HCEC 1CT (cell line): Measurements from ENCODE around the gene HOXD11.

Experiments
- DNase-seq: peaks from one replicate; pipeline ENCODE4 v3.0.0-alpha.2; 2017

Gene HOXD11

GRCh38 chr2:176151442-176152287, 44.6 kb downstream of the HOXD11 start, which contains the start of gene HOXD4:
HOXD4 (plus strand) TSS chr2:176151550; CDS start chr2:176151634, 84 bp downstream.
- DNase-seq = no peak

- no peak for DNase-seq
Measured at GRCh38 chr2:176152350-176153181, 45.5 kb downstream of the HOXD11 start.

DNA sequence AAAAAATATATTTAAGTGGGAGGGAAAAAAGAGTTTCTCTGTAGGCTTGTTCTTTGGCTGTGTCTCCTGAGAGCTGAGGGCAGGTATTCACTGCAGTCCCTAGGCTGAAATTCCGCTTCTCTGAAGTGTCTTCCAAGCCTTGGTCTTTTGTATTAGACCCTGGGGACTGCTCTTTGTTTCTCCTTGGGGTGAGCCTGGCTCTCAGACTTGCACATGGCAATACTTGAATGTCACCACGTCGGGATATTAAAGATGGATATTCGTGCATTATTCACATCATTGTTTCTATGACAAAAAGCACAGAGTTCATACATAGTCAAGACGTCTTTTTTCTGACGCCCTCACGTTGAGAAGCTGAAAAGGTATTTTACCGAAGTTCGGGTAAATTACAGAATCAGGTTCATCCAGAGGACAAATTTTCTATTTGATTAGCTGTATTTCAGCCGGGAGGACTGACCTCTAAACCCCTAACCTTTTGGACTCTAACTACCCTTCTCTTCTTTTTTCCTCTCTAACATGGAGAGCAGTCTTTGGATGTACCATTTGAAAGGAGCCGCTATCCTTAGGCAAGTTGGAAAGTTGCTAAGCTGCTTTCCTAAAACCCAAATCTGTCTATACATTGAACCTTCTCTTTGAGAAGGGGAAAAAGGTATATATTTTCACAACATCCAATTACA, 47.6 kb downstream of the HOXD11 start:
- no peak for DNase-seq

- DNase-seq = no peak
Measured at GRCh38 chr2:176155356-176156044, 48.4 kb downstream of the HOXD11 start.

DNA sequence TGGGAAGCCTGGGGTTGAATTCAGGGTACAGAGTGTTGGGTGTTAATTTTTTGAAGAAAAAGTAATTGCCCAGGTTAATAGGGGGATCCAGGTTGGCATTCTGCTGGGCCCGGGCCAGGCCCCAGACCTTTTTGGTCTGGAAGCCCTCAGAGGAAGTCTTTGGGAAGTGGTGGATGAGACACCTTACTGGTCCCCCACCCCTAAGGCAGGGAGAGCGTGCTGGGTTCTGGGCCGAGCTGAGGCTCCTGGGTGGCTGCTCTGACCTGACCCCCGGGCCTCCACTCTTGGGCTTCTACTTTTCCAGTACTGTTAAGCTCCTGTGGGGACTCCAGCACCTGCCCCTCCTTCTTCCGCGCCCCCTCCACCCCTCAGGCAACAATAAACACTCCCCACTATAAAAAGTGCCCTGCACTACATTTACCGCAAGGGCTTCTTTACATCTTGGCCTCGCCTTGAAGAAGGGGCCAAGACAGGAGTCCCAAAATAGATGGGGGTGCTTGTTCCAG, 49.3 kb downstream of the HOXD11 start:
- no peak for DNase-seq

- no peak for DNase-seq
Measured at GRCh38 chr2:176156807-176157498, 49.9 kb downstream of the HOXD11 start, which contains the start of gene HOXD3. HOXD3 (plus strand) TSS chr2:176157307; CDS start chr2:176169115, 11,808 bp downstream.

DNA sequence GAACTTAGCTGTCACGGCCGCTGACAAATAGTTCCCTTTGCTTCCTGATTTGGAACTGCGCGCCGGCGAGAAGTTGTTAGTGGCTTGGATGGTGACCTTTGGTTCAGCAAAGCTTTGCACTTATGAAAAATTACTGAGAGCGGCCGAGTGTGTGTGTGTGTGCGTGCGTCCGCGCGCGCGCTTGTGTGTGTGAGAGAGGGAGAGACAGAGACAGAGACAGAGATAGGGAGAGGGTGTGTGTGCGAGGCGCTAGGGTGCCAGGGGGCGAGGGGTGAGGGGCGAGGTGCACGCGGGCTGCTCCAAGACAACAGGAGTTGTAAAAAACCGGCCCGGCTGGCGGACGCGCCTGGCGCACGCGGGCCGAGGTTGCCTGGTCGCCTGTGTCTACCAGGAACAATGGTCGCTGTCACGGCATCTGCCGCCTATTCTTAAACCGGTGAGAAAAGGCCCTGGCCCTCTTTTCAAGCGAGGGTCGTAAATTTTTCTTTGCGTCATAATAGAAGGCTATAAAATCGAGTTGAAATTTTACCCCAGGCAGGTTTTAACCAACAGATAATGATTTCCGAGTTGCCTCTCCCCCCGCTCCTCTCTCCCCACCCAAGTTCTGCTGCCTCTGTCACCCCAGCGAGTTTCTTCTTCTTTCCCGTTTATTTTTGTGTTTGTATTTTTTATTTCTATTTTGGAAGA, 50.6 kb downstream of the HOXD11 start:
- no peak for DNase-seq

GRCh38 chr2:176158186-176158591, 51.1 kb downstream of the HOXD11 start:
- DNase-seq = no peak

GRCh38 chr2:176158855-176159662, 52.0 kb downstream of the HOXD11 start:
- no peak for DNase-seq
